Lower leg skin (tissue), 3 donors: ENCODE data around the gene GLT6D1.

Experiments used
- CTCF ChIP-seq, 3 donors: fragments of 450-650 bp; IDR thresholded peaks; one replicate each; pipeline ENCODE4 v1.5.1; 2016; ENCODE audit warnings: antibody characterized with exemption in 3 of 3, mild to moderate bottlenecking in 3 of 3, moderate library complexity in 2 of 3
- POLR2A ChIP-seq, 2 donors: fragments of 450-650 bp; IDR thresholded peaks; one replicate each; pipeline ENCODE4 v1.6.1; 2016 to 2017; ENCODE audit warnings: antibody characterized with exemption in 2 of 2, mild to moderate bottlenecking in 1 of 2, moderate library complexity in 1 of 2

GRCh38 chr9:135609366-135609955 is 29.9 kb downstream of the GLT6D1 start:
- TF ChIP-seq CTCF (IDR thresholded peaks at IDR 0.05): no peak
- no peak for TF ChIP-seq POLR2A (IDR thresholded peaks at IDR 0.05)
